CD4-positive, alpha-beta T cell treated with Interleukin-15 for 4 hours (primary cell): ENCODE results near the gene C16orf92.
A peak's percentile ranks its signal among the peaks of the same experiment; 100 is the strongest.

Experiments used
- DNase-seq: peaks from one replicate; pipeline ENCODE4 v3.0.0-alpha.2; 2020; ENCODE audit warnings: low spot score

The C16orf92 gene

DNA sequence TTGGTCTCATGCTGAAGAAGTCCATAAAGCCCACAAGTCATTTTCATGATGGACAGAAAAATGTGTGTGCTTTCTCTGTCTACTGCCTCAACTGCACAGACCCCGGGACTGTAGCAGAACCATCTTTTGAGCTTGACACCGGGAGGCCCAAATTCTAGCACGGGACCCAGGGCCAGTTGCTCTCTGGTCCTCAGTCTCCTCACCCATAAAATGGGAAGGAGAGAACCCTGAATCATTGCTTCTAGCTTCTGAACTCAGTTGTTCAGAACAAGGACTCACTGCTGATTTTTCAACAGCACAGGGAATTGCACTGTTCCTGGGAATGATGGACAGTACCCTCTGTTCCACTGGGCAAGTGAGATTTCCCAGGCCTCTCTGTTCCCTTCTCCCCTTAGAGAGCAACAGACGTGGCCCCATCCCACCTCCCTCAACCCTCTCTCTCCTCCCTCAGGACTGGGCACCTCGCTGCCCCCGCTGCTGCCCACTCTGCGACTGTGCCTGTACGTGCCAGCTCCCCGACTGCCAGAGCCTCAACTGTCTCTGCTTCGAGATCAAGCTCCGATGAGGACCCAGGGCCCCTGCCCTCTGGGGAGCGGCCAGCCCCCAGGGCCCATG lies 40.4 kb downstream of the C16orf92 start:
- no peak for DNase-seq

DNA sequence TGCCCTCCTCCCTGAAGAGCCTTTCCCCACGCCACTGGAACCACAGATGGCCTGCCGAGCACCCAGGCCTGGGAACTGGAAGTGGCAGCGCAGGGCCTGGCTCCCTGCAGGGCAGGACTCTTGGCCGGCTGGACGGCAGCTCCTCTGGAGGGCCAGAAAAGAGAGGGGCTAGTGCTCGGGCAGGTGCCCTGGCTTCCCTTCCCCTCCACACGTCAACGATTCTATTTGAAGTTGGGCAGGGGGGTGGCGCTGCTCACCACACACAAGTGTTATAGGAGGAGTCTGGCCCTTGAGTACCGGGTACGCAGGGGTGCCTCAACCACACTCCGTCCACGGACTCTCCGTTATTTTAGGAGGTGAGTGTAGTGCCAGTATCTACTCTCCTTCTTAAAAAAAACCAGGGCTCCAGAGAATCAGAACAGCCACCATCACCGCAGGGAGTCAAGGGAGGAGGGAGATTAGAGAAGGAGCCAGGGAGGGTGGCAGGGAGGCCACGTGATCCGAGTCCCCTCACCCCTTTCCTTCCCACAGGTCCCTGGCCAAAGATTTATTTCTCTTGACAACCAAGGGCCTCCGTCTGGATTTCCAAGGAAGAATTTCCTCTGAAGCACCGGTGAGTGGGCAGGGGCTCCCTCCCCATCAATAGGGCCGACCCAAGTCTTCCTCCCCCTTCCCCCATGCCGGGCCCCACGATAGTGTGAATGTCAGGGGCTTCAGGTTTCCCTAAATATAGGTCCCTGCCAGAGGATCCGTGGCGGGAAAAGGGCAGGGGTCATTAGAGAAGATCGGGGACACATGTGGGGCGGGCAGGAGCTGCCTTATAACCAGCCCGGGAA lies 41.1 kb downstream of the C16orf92 start:
- peak; percentile 74 for DNase-seq

DNA sequence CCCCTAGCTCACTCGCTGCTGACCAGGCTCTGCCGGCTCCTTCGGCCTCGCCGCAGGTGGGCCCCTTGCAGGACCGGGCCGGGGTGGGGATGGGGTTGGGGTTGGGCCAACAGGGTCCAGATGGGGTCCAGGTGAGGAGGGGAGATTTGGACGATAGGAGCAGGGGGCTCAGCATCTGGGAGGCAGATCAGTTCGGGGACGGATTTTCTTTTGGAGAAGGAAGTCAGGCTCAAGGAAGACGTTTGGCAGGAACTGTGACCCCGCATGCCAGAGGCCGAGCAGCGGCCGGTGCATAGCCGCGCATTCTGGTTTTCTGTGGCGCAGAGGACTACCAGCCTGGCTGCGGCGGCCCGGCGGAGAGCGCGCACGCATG lies 41.7 kb downstream of the C16orf92 start:
- DNase-seq, result no peak

DNA sequence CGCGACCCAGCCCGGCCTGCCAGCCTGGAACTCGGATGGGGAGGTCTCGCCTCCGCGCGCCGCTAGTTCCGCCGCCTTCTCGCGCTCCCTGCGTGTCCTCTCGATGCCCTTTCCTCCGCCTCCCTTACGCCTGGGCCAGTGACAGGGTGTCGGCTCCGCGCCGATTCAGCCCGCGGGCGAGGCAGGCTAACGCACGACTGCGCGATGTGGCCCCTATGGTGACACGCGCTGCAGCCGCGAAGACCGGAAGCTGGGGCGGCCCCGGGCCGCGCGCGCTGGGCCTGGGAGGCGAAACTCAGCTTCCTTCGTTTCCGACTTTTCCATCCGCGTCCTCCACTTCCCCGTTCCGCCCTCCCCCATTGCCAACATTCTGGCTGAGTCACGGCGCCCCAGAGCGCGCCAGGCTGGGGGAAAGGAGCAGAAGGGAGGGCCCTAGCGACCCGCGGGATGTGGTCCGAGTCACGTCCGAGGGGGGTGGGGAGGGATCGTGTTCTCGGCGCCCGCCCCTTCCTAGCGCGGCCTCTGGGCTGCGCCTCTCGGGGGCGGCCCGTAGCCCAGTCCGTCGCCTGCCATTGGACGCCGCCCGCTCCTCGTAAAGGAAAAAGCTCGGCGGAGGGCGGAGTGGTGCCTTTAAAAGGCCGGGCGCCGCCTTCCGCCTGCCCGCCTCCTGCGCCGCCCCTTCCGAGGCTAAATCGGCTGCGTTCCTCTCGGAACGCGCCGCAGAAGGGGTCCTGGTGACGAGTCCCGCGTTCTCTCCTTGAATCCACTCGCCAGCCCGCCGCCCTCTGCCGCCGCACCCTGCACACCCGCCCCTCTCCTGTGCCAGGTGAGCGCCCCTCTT lies 42.3 kb downstream of the C16orf92 start, which contains the start of gene ALDOA:
Gene ALDOA (plus strand): TSS at position 659 of the 841 bp plus-strand sequence. CDS start 1,138 bp downstream, outside the sequence.
- DNase-seq, result peak; percentile 95

DNA sequence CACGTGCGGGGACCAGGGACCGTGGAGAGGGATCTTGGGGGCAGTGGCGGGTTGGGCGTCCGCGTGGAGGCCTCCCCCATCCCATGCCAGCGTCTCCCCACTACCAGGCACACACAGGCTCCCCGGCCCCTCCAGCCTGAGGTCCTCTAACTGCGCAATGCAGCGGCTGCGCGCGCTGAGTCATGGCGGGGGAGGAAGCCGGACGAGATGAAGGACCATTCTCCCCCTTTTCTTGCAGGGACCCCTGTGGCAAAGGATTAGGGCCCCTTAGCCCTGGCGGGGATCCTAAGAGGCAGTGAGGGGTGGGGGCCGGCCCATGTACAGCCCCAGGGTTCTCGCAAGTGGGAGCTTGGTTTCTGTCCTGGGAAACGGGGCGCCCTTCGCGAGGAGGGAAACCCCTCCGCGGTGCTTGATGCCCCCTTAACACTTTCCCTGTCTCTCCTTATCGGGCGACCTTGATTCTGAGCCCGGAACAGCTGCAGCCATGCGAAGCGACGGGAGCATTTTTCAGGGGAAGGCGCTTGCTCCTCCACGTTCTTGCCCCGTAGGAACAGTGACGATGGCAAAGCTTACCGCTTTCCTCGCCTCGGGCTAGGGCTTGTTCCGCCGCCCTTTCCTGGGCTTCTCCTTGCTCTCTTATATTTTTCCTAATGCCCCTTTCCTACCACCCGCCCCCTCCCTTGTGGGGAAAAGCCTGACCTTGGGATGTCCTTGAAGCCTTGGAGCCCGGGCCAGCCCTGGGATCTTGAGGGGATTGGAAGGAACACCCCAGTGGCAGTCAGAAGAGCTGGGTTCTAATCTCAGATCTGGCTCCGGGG lies 43.2 kb downstream of the C16orf92 start:
- peak; percentile 21 for DNase-seq

DNA sequence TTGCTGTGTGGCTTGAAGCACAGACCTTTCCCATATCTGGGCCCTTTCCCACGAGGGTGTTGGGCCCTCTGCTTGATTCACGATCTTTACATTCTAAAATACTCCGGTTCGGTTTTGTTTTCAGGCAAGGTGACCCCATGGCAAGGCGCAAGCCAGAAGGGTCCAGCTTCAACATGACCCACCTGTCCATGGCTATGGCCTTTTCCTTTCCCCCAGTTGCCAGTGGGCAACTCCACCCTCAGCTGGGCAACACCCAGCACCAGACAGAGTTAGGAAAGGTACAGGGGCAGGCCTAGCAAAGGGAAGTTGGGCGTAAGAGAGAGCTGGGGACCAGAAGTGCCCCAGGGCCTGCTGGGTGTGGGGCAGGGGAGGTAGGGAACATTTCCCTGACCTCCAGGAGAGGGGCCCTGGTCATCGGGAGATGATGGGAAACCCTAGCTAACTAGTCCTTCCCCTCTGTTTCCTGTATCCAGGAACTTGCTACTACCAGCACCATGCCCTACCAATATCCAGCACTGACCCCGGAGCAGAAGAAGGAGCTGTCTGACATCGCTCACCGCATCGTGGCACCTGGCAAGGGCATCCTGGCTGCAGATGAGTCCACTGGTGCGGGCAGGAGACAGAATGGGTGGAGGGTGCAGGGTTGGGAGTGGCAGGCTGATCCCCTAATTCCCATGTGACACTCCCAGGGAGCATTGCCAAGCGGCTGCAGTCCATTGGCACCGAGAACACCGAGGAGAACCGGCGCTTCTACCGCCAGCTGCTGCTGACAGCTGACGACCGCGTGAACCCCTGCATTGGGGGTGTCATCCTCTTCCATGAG lies 44.0 kb downstream of the C16orf92 start:
- DNase-seq, result no peak

DNA sequence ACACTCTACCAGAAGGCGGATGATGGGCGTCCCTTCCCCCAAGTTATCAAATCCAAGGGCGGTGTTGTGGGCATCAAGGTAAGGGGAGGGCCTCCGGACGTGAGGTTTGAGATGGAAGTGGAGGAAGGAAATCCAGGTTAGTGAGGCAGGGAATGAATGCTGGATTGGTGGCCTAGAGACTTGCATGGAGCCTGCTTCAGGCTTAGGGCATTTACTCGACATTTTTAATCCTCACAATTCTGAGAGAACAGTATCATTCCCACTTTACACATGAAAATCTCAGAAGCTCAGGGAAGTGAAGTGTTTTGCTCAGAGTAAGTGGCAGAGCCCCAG lies 44.6 kb downstream of the C16orf92 start:
- DNase-seq, result no peak

DNA sequence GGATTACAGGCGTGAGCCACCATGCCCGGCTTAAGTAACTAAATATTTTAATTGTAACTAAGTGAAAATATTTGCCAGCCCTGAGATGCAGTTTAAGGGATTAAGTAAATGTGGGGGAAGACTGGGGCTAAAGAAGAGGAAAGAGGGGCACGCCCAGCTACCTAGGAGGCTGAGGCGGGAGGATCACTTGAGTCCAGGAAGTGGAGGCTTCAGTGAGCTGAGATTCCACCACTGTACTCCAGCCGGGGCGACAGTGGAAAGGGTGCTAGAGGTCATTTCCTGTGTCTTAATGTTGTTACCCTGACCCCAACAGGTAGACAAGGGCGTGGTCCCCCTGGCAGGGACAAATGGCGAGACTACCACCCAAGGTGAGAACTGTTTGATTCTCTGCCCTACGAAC lies 45.3 kb downstream of the C16orf92 start:
- no peak for DNase-seq

DNA sequence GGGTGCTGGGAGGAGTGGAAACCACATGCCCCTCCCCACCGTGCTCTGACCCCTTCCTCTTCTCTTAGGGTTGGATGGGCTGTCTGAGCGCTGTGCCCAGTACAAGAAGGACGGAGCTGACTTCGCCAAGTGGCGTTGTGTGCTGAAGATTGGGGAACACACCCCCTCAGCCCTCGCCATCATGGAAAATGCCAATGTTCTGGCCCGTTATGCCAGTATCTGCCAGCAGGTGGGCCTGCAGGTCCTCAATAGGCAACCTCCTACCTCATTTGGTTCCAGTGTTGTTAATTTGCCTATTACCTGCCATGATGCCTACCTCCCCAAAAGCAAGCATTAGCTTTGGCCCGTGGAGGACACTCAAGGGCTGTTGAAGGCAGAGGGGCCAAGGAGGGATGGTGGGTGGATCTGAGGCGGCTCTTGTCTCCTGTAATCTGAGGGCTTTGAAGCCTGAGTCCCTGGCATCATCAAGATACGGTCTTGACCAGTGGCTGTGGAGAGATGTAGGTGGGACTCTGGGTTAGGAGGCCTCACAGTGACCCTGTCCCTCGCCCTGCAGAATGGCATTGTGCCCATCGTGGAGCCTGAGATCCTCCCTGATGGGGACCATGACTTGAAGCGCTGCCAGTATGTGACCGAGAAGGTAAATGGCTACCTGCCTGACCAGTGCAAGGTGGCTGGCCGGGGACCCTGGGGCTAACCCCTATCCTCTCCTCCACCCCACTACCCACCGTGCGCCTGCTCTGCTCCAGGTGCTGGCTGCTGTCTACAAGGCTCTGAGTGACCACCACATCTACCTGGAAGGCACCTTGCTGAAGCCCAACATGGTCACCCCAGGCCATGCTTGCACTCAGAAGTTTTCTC lies 46.0 kb downstream of the C16orf92 start:
- DNase-seq, result peak; percentile 57

DNA sequence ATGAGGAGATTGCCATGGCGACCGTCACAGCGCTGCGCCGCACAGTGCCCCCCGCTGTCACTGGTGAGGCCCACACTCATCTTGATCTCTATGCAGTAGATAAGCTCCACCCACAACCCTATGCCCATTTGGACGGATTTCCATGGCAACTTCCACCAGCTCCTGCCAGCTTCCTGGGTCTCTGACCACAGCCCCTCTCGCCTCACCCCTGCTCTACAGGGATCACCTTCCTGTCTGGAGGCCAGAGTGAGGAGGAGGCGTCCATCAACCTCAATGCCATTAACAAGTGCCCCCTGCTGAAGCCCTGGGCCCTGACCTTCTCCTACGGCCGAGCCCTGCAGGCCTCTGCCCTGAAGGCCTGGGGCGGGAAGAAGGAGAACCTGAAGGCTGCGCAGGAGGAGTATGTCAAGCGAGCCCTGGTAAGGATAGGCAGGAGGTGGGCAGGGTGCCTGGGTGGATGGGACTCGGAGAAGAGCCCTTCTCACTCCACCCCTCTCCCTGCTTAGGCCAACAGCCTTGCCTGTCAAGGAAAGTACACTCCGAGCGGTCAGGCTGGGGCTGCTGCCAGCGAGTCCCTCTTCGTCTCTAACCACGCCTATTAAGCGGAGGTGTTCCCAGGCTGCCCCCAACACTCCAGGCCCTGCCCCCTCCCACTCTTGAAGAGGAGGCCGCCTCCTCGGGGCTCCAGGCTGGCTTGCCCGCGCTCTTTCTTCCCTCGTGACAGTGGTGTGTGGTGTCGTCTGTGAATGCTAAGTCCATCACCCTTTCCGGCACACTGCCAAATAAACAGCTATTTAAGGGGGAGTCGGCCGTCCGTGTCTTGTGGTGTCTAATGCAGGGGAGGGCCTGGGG lies 46.8 kb downstream of the C16orf92 start:
- no peak for DNase-seq

DNA sequence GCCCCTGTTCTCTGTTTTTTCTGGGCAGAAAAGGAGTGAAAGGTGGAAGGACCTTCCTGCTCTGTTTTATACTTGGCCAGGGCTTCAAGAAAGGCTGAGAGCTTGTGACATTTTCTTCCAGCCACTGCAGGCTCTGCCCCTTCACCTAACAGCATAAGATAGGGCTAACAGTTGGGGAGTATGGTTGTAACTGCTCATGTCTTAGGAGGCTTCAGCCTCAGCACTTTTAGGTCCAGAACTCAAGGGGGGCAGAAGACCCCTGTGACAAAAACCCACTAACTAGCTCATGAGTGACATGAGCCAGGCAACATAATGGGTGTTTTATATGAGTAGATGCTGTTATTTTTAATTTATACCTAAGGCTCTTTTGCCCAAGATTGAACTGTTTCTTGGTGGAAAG lies 47.5 kb downstream of the C16orf92 start:
- DNase-seq, result no peak
